ENCODE data around the gene GAGE12G. TPM values are rescaled to one million over a fixed set of nuclear protein-coding genes. Genes with fewer than 3 reads are reported as not detected.
"Not testable (repeated sequence)": the region's sequence is repeated elsewhere in the genome, so short reads cannot be mapped to it uniquely, and the experiment has no call there.

GAGE12G gene
- total RNA-seq, result not detected

DNA sequence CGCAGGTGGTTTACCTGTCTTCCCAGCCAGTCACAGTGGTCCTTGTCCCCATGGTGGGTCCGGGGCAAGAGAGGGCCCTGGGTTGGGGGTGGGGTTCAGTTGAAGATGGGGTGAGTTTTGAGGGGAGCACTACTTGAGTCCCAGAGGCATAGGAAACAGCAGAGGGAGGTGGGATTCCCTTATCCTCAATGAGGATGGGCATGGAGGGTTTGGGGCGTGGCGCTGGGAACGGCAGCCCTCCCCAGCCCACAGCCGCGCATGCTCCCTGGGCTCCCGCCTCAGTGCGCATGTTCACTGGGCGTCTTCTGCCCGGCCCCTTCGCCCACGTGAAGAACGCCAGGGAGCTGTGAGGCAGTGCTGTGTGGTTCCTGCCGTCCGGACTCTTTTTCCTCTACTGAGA lies at the start of gene GAGE12G:
Gene GAGE12G (plus strand): TSS at position 301 of the 400 bp plus-strand sequence. CDS start 1,155 bp downstream, outside the sequence.
- DNase-seq, result not testable (repeated sequence)

GRCh38 chrX:49531877-49532276 lies 38.3 kb upstream of the GAGE12G start, which contains the start of gene GAGE12C:
GAGE12C (plus strand) TSS chrX:49532177; CDS start chrX:49533332, 1,155 bp downstream.
- not testable (repeated sequence) for DNase-seq

DNA sequence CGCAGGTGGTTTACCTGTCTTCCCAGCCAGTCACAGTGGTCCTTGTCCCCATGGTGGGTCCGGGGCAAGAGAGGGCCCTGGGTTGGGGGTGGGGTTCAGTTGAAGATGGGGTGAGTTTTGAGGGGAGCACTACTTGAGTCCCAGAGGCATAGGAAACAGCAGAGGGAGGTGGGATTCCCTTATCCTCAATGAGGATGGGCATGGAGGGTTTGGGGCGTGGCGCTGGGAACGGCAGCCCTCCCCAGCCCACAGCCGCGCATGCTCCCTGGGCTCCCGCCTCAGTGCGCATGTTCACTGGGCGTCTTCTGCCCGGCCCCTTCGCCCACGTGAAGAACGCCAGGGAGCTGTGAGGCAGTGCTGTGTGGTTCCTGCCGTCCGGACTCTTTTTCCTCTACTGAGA lies 28.8 kb upstream of the GAGE12G start, which contains the start of gene GAGE12D:
Gene GAGE12D (plus strand): TSS at position 301 of the 400 bp plus-strand sequence. CDS start 1,155 bp downstream, outside the sequence.
- DNase-seq, result not testable (repeated sequence)

- DNase-seq, result not testable (repeated sequence)
Measured at GRCh38 chrX:49550989-49551388, 19.2 kb upstream of the GAGE12G start, which contains the start of gene GAGE12E. GAGE12E (plus strand) TSS chrX:49551289; CDS start chrX:49552444, 1,155 bp downstream.

DNA sequence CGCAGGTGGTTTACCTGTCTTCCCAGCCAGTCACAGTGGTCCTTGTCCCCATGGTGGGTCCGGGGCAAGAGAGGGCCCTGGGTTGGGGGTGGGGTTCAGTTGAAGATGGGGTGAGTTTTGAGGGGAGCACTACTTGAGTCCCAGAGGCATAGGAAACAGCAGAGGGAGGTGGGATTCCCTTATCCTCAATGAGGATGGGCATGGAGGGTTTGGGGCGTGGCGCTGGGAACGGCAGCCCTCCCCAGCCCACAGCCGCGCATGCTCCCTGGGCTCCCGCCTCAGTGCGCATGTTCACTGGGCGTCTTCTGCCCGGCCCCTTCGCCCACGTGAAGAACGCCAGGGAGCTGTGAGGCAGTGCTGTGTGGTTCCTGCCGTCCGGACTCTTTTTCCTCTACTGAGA lies 9.7 kb upstream of the GAGE12G start, which contains the start of gene GAGE12F:
Gene GAGE12F (plus strand): TSS at position 301 of the 400 bp plus-strand sequence. CDS start 1,155 bp downstream, outside the sequence.
- not testable (repeated sequence) for DNase-seq

DNA sequence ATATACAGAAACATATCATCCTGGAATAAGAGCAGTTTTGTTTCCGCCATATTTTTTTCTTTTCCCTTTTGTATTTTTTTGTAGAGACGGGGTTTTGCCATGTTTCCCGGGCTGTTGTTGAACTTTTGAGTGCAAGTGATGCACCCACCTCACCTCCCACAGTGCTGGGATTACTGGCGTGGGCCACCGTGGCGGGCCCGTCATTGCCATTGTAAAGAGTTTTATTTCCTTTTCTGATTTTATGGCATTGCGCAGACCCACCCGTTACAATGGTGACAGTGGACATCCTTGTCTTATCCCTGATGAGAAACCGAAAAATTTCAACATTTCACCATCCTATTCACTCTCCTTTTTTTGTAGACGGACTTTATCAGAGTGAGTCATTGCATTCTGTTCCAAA lies 1.5 kb upstream of the GAGE12G start:
- DNase-seq, result not testable (repeated sequence)

GRCh38 chrX:49569152-49569551 lies 1.0 kb upstream of the GAGE12G start:
- not testable (repeated sequence) for DNase-seq

DNA sequence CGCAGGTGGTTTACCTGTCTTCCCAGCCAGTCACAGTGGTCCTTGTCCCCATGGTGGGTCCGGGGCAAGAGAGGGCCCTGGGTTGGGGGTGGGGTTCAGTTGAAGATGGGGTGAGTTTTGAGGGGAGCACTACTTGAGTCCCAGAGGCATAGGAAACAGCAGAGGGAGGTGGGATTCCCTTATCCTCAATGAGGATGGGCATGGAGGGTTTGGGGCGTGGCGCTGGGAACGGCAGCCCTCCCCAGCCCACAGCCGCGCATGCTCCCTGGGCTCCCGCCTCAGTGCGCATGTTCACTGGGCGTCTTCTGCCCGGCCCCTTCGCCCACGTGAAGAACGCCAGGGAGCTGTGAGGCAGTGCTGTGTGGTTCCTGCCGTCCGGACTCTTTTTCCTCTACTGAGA lies 9.4 kb downstream of the GAGE12G start, which contains the start of gene GAGE12H:
Gene GAGE12H (plus strand): TSS at position 301 of the 400 bp plus-strand sequence. CDS start 1,155 bp downstream, outside the sequence.
- DNase-seq, result not testable (repeated sequence)

DNA sequence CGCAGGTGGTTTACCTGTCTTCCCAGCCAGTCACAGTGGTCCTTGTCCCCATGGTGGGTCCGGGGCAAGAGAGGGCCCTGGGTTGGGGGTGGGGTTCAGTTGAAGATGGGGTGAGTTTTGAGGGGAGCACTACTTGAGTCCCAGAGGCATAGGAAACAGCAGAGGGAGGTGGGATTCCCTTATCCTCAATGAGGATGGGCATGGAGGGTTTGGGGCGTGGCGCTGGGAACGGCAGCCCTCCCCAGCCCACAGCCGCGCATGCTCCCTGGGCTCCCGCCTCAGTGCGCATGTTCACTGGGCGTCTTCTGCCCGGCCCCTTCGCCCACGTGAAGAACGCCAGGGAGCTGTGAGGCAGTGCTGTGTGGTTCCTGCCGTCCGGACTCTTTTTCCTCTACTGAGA lies 19.0 kb downstream of the GAGE12G start, which contains the start of gene GAGE2A:
Gene GAGE2A (plus strand): TSS at position 301 of the 400 bp plus-strand sequence. CDS start 1,155 bp downstream, outside the sequence.
- DNase-seq, result not testable (repeated sequence)

DNA sequence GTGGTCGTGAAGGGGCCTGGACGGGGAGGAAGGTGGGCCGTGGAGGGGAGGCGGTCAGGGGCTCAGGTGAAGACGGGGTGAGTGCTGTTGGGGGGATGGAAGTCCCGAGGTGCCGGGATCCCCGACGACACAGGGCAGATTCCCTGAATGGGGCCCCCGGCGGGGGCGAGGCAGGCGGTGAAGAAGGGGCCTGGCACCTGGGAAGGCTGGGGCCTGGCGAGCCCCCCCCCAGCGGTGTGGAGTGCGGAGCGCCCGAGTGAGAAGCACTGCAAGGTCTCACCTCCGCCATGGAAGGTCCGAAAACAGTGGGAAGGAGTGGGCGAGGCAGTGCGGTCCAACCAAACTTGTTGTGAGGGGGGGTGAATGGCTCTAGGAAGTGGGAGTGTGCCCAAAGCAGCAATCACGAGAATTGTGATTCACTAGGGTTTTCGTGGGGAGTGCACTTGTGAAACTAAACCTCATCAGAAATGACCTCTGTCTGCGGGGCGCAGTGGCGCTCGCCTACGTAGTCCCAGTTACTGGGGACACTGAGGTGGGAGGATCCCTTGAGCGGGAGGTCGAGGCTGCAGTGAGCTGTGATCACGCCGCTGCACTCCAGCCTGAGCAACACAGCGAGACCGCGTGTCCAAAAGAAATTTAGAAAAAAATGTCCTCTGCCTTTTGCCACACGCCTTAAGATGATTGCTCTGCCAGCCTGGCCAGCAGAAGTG lies 19.7 kb downstream of the GAGE12G start:
- peak; percentile 15 for DNase-seq

GRCh38 chrX:49590488-49590887 lies 20.3 kb downstream of the GAGE12G start:
- not testable (repeated sequence) for DNase-seq

GRCh38 chrX:49598720-49599119 lies 28.5 kb downstream of the GAGE12G start, which contains the start of gene GAGE1:
GAGE1 (plus strand) TSS chrX:49599020; CDS start chrX:49600175, 1,155 bp downstream.
- DNase-seq, result not testable (repeated sequence)

GRCh38 chrX:49610718-49611310 lies 40.6 kb downstream of the GAGE12G start:
- DNase-seq, result no peak

GRCh38 chrX:49618574-49618973 lies 48.4 kb downstream of the GAGE12G start:
- no peak for DNase-seq

Data from effector CD4-positive, alpha-beta T cell (primary cell).